HEK293 (cell line): ENCODE results near the gene PAXX.

Experiments
- CTCF ChIA-PET: fragments of 350-600 bp; formaldehyde crosslinking; extraction: SDS; loops from one replicate; lab custom pipeline; 2021; ENCODE audit warnings: antibody characterized with exemption; lab: Yijun Ruan, JAX
- POLR2A ChIA-PET: fragments of 300-600 bp; formaldehyde crosslinking; extraction: SDS; loops from one replicate; lab custom pipeline; 2020; ENCODE audit warnings: antibody characterized with exemption, inconsistent platforms; lab: Yijun Ruan, JAX
- H3K27ac ChIP-seq: fragments of 200-500 bp; sonication (Bioruptor generic); 2 replicates; pipeline ENCODE4 v1.5.1; 2014; ENCODE audit warnings: low read depth, low read length, control low read depth, inconsistent platforms; ENCODE audit errors: extremely low read depth
- H3K36me3 ChIP-seq, 2 experiments: fragments of 200-500 bp in 1 of 2; sonication (Bioruptor generic) in 1 of 2; 1 replicate in 1 of 2; 2 replicates in 1 of 2; pipeline ENCODE4 v1.5.1; 2014 to 2017; ENCODE audit warnings: inconsistent platforms in 2 of 2, low read length in 2 of 2; ENCODE audit not compliant: control insufficient read depth in 2 of 2, insufficient read depth in 1 of 2
- H3K4me1 ChIP-seq: fragments of 200-500 bp; sonication (Bioruptor generic); 2 replicates; pipeline ENCODE4 v1.5.1; 2014; ENCODE audit warnings: mild to moderate bottlenecking, low read length, inconsistent platforms; ENCODE audit not compliant: control insufficient read depth, insufficient read depth
- H3K4me3 ChIP-seq: 2 replicates; pipeline ENCODE4 v1.5.1; 2011; ENCODE audit warnings: low read depth, mild to moderate bottlenecking, control low read depth, low read length, moderate library complexity
- H3K9me3 ChIP-seq: fragments of 200-500 bp; sonication (Bioruptor generic); 2 replicates; pipeline ENCODE4 v1.5.1; 2014; ENCODE audit warnings: low read depth, low read length, inconsistent platforms; ENCODE audit not compliant: control insufficient read depth, insufficient read depth
- EGR2 ChIP-seq: fragments of 450-650 bp; formaldehyde crosslinking; IDR thresholded peaks from 2 replicates; pipeline ENCODE4 v1.5.1; 2016; ENCODE audit warnings: low read depth, missing biosample characterization, missing genetic modification characterization
- KLF1 ChIP-seq: fragments of 450-650 bp; formaldehyde crosslinking; IDR thresholded peaks from 2 replicates; pipeline ENCODE4 v1.5.1; 2016; ENCODE audit warnings: missing biosample characterization, missing genetic modification characterization
- KLF8 ChIP-seq: fragments of 450-650 bp; formaldehyde crosslinking; IDR thresholded peaks from 2 replicates; pipeline ENCODE4 v1.5.1; 2016; ENCODE audit warnings: missing biosample characterization, missing genetic modification characterization
- ZFHX2 ChIP-seq: fragments of 450-650 bp; formaldehyde crosslinking; conservative IDR thresholded peaks from 2 replicates; pipeline ENCODE4 v1.5.1; 2016; ENCODE audit warnings: missing biosample characterization, missing genetic modification characterization
- ZNF140 ChIP-seq: fragments of 450-650 bp; formaldehyde crosslinking; IDR thresholded peaks from 2 replicates; pipeline ENCODE4 v1.5.1; 2016; ENCODE audit warnings: missing biosample characterization, missing genetic modification characterization
- ZNF16 ChIP-seq: fragments of 450-650 bp; formaldehyde crosslinking; IDR thresholded peaks from 2 replicates; pipeline ENCODE4 v1.5.1; 2016; ENCODE audit warnings: low read depth, missing biosample characterization, missing genetic modification characterization
- ZNF292 ChIP-seq: fragments of 450-650 bp; formaldehyde crosslinking; IDR thresholded peaks from 2 replicates; pipeline ENCODE4 v1.5.1; 2016; ENCODE audit warnings: low read depth, missing biosample characterization, missing genetic modification characterization, borderline replicate concordance
- ZNF600 ChIP-seq: fragments of 450-650 bp; formaldehyde crosslinking; IDR thresholded peaks from 2 replicates; pipeline ENCODE4 v1.5.1; 2016; ENCODE audit warnings: missing biosample characterization, missing genetic modification characterization
- ZNF664 ChIP-seq: fragments of 450-650 bp; formaldehyde crosslinking; IDR thresholded peaks from 2 replicates; pipeline ENCODE4 v1.5.1; 2016; ENCODE audit warnings: missing biosample characterization, missing genetic modification characterization
- ZNF747 ChIP-seq: fragments of 450-650 bp; formaldehyde crosslinking; IDR thresholded peaks from 2 replicates; pipeline ENCODE4 v1.5.1; 2016; ENCODE audit warnings: missing biosample characterization, missing genetic modification characterization
- ZNF777 ChIP-seq: fragments of 450-650 bp; formaldehyde crosslinking; IDR thresholded peaks from 2 replicates; pipeline ENCODE4 v1.5.1; 2017; ENCODE audit warnings: missing biosample characterization, missing genetic modification characterization, borderline replicate concordance
- TF ChIP-seq, protein P1 (sequence below): fragments of 450-650 bp; formaldehyde crosslinking; IDR thresholded peaks from 2 replicates; pipeline ENCODE4 v1.5.1; 2016; ENCODE audit warnings: missing biosample characterization, missing genetic modification characterization
- TF ChIP-seq, protein P2 (sequence below): fragments of 450-650 bp; formaldehyde crosslinking; IDR thresholded peaks from 2 replicates; pipeline ENCODE4 v1.5.1; 2016; ENCODE audit warnings: missing biosample characterization, missing genetic modification characterization

Gene PAXX

DNA sequence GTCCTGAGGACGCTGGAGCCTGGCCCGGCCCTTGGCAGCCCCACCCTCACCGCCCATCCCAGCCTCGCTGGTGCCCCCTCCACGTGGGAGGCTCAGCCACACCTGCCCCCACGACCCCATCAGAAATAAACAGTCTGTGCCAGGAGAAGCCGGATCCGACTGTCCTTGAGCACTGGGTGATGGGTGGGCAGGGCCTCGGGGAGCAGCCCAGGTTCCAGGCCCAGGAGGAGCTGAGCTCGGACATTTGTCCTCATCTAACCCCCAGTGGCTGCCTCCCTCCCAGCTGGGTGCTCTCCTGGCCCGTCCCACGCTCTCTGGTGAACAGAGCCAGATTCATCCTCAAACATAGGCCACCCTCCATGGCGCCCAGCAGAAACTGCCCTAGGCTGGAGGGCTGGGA, 19.5 kb upstream of the PAXX start:
- TF ChIP-seq, protein P1, sequence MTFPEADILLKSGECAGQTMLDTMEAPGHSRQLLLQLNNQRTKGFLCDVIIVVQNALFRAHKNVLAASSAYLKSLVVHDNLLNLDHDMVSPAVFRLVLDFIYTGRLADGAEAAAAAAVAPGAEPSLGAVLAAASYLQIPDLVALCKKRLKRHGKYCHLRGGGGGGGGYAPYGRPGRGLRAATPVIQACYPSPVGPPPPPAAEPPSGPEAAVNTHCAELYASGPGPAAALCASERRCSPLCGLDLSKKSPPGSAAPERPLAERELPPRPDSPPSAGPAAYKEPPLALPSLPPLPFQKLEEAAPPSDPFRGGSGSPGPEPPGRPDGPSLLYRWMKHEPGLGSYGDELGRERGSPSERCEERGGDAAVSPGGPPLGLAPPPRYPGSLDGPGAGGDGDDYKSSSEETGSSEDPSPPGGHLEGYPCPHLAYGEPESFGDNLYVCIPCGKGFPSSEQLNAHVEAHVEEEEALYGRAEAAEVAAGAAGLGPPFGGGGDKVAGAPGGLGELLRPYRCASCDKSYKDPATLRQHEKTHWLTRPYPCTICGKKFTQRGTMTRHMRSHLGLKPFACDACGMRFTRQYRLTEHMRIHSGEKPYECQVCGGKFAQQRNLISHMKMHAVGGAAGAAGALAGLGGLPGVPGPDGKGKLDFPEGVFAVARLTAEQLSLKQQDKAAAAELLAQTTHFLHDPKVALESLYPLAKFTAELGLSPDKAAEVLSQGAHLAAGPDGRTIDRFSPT, result no peak
- TF ChIP-seq, protein P2, sequence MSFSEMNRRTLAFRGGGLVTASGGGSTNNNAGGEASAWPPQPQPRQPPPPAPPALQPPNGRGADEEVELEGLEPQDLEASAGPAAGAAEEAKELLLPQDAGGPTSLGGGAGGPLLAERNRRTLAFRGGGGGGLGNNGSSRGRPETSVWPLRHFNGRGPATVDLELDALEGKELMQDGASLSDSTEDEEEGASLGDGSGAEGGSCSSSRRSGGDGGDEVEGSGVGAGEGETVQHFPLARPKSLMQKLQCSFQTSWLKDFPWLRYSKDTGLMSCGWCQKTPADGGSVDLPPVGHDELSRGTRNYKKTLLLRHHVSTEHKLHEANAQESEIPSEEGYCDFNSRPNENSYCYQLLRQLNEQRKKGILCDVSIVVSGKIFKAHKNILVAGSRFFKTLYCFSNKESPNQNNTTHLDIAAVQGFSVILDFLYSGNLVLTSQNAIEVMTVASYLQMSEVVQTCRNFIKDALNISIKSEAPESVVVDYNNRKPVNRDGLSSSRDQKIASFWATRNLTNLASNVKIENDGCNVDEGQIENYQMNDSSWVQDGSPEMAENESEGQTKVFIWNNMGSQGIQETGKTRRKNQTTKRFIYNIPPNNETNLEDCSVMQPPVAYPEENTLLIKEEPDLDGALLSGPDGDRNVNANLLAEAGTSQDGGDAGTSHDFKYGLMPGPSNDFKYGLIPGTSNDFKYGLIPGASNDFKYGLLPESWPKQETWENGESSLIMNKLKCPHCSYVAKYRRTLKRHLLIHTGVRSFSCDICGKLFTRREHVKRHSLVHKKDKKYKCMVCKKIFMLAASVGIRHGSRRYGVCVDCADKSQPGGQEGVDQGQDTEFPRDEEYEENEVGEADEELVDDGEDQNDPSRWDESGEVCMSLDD (tag by site-specific recombination), result no peak
- TF ChIP-seq ZNF777, result no peak
- TF ChIP-seq EGR2 (tag by site-specific recombination), result peak; percentile 32; the same call in 1 of the 2 replicates
- TF ChIP-seq ZNF140 (tag by site-specific recombination), result no peak
- 0 out of 2 replicates have a peak, but pooled peaks have one; percentile 22 for TF ChIP-seq ZFHX2 (tag by site-specific recombination)
- TF ChIP-seq ZNF664 (tag by site-specific recombination), result no peak
- peak; percentile 69 for TF ChIP-seq KLF1 (tag by site-specific recombination)
- Histone ChIP-seq H3K4me3 (no peak overlapping the region), H3K9me3 (no peaks in the 10 kb centered on the region), H3K4me1 (no peaks in the 10 kb centered on the region), H3K27ac (no peak overlapping the region), H3K36me3 (no peaks in the 10 kb centered on the region)
- ChIA-PET CTCF (no interaction called here), POLR2A (no interaction called here)

DNA sequence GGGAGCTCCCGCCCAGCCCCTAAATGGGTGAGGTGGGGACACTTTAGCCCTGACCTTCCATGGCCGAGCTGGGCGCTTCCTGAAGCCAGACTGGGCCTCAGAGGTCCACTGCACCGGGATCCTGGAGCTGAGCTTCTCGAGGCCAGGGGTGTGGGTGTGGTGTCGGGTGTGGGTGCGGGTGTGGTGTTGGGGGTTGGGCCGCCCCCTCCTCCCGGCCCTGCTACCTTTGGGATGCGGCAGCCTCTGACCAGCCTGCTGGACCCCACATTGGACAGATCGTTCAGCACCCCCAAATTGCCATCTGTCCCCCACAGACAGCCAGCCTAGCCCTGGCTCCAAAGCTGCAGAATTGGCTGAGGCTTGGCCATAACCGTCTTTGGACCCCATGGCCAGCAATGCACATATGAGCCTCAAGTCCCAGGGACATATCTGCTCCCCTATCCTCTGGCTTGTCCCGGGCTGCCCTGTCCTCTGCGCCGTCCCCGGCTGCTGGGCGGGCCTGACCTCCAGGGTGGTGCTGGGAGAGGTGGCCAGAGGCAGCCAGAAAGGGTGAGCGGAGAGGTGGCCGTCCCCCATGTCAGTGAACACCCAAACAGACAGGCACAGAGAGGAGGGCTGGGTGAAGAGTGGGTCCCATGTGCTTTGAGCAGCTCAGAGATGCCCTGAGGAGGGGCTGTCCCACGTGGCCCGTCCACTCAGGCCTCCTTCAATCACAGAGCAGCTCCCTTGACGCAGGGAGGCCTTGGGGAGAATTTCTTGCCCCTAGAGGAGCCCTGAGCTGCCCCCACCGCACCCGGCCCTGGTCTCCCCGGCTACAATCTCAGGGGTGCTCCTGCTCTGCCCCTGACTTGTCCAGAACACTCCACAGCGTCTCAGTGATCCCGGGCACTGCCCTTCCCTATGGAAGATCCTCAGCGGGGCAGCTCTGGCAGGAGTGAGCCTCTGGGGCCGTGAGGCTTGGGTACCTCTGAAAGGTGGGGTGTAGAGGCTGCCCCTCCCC, 18.3 kb upstream of the PAXX start:
- no peaks in the 10 kb centered on the region for H3K36me3 ChIP-seq
- TF ChIP-seq KLF8 (tag by site-specific recombination) (peak; percentile 94), KLF1 (tag by site-specific recombination) (peak; percentile 100), ZFHX2 (tag by site-specific recombination) (peak; percentile 50), EGR2 (tag by site-specific recombination) (peak; percentile 69), ZNF747 (tag by site-specific recombination) (no peak), ZNF16 (tag by site-specific recombination) (no peak), ZNF600 (tag by site-specific recombination) (peak; percentile 77), ZNF140 (tag by site-specific recombination) (no peak), ZNF292 (tag by site-specific recombination) (no peak)
- TF ChIP-seq, all 188 proteins: peak for 5
- no peak overlapping the region for H3K27ac ChIP-seq
- H3K4me3 ChIP-seq, result no peak overlapping the region
- ChIA-PET CTCF (interaction anchor here (0.5 to 3.4 kb wide), 8 partner anchors 18 to 409 kb away, joined by 3 to 22 read pairs (median 3); no protein-coding TSS in a partner anchor), POLR2A (interaction anchor here (1.2 kb wide), 1 partner anchor 18 kb away, joined by 6 read pairs; the partner anchor contains the start of gene PAXX)
- no peaks in the 10 kb centered on the region for H3K4me1 ChIP-seq
- H3K9me3 ChIP-seq, result no peaks in the 10 kb centered on the region
